ENCODE data around the gene RNF38.

GRCh38 chr9:36317766-36318165 is 82.3 kb downstream of the RNF38 start:
- TF ChIP-seq EZH2 (IDR thresholded peaks at IDR 0.05; ENCODE audit: insufficient read depth, poor library complexity, severe bottlenecking): no peak
- no peak for TF ChIP-seq EZH2phosphoT487 (IDR thresholded peaks at IDR 0.05; ENCODE audit: insufficient read depth, low read depth)
